Motor neuron (in vitro differentiated cells): ENCODE measurements around the gene LDLRAD4. TPM values are rescaled to one million over a fixed set of nuclear protein-coding genes. Genes with fewer than 3 reads are reported as not detected.

Source experiments
- ATAC-seq, 8 experiments: fragments of 200-7000 bp; cut with Tn5 transposase; replicated peaks in 6 of 8; 2 replicates each; pipeline ENCODE4 v1.8.0; 2021; ENCODE audit warnings: mild to moderate bottlenecking in 8 of 8, moderate library complexity in 8 of 8
- H3K27ac ChIP-seq, 2 donors: fragments of 250-450 bp; sonication (Bioruptor Pico); 2 replicates each; pipeline ENCODE4 v1.9.0; 2021; ENCODE audit warnings: antibody characterized with exemption in 2 of 2, mild to moderate bottlenecking in 2 of 2, moderate library complexity in 1 of 2
- H3K4me1 ChIP-seq, 2 donors: fragments of 250-450 bp; sonication (Bioruptor Pico); replicated peaks in 1 of 2; 2 replicates each; pipeline ENCODE4 v1.6.1; 2021; ENCODE audit warnings: antibody characterized with exemption in 2 of 2, mild to moderate bottlenecking in 2 of 2, moderate library complexity in 1 of 2
- H3K4me3 ChIP-seq, 5 donors: fragments of 250-450 bp; sonication (Bioruptor Pico); 2 replicates each; pipeline ENCODE4 v1.9.0; 2021; ENCODE audit warnings: antibody characterized with exemption in 5 of 5, mild to moderate bottlenecking in 5 of 5, moderate library complexity in 4 of 5
- WGBS, 10 experiments: fragments of 450-650 bp; shearing (Covaris generic); methylation state at CpG; one replicate each; pipeline ENCODE4 v1.0.0; 2022; 5-methylcytosine and 5-hydroxymethylcytosine counted together
- in situ Hi-C, 9 experiments: fragments of 400-800 bp; cut with MboI; loops; one replicate each; pipeline ENCODE4 v1.15.0; 2021; ENCODE audit warnings: low sequenced_read_pairs in 9 of 9, low pct_unique_long_range_greater_than_20kb in 2 of 9; ENCODE audit not compliant: unreplicated experiment in 9 of 9
- total RNA-seq, 8 experiments: library from RNA; unstranded; fragments of 300-600 nt; gene quantifications; 2 replicates each; pipeline versions ENCODE4 v1.2.3 to v1.2.4, GENCODE V29; 2022

The LDLRAD4 gene
- total RNA-seq, 8 experiments from 2014 or later, result 0.25 to 39.8 (median 1.8) TPM

DNA sequence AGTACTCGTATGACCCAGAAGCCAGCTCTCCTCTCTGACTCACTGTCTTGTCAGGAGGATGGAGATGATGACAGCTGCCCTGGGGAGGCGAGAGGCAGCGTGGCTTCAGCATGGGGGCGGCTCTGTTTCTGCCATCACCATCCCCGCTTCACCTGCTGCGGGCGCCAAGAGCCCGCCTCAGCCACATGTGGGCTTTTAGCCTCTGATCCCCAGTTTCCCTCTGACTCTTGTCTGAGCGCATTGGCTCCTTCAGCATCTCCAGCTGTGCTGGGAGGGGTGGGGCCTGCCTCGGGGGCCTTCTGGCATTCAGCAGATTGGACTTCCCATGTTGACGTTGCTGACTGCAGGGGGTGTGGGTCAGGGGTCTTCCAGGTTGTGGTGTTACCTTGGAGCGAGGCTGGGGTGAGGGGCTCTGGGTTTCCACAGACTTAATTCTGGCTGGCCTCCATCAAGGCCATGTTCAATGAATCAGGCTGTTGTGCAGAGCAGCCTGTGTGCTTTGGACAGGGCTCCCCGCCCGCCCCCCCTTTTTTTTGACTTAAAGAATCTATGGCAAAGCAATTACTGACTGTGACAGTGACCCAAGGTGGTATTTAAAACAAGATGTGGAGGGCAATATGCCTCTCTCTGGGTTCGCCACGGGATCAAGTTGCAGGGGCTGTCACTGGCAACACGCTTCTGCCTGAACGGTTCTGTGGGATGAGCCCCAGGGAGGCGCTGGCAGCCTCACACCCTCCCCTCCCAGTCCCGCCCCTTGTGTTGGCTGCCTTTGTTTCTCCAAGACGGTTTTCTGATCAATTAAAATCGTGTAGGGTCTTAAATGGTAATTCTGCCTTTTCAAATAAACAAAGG, 228.3 kb downstream of the LDLRAD4 start:
- 0 to 40% (median 17%) methylated on average over 1 to 4 of the region's 22 CpGs; no CpG with 5 or more reads in 5 of the 10 experiments for WGBS, 10 experiments
- H3K27ac ChIP-seq, result peak overlapping the region; percentile 52 to 81
- in situ Hi-C loops, result no loop called here
- peaks cover 34 to 42% of the 10 kb centered on the region in 2 donors for H3K4me1 ChIP-seq
- peak; percentile 15 to 61 (median 42) for ATAC-seq
- H3K4me3 ChIP-seq, result no peak overlapping the region

DNA sequence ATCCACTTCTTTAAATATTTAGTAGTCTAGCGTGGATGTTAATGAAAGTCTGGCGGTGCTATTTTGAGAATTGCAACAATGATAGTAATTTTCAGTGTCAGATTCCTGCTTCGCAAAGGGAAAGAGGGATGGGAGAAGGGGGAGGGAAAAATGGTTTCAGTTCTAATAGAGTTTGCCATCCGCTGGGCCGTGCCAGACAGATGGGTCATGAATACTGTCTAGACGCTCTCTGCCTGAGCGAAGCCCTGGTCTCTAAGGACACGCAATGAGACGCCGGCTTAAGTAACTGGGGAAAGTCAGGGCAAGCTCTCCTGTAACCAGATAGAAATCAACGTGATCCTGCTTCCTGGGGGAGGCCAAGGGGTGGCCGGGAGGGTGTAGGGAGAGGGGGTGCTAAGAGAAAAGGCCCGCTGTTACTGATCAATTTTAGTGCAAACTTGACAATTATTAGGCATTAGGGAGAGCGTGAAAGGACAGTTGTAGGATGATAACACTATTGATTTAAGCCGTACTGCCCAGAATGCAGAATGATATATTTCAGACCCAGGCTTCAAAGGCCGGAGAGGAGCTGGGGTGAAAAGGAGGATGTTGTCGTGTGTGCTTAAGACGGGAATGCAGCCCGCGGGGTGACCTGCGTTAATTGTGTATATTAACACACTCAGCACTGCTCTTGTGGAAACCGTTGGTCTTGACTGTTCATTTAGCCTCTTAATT, 229.2 kb downstream of the LDLRAD4 start:
- Histone ChIP-seq H3K27ac (peak overlapping the region; percentile 52 to 81), H3K4me3 (peak overlapping the region in 3 of 5 donors; percentile 2 to 18 (median 5))
- peak; percentile 61 to 92 (median 84) for ATAC-seq

DNA sequence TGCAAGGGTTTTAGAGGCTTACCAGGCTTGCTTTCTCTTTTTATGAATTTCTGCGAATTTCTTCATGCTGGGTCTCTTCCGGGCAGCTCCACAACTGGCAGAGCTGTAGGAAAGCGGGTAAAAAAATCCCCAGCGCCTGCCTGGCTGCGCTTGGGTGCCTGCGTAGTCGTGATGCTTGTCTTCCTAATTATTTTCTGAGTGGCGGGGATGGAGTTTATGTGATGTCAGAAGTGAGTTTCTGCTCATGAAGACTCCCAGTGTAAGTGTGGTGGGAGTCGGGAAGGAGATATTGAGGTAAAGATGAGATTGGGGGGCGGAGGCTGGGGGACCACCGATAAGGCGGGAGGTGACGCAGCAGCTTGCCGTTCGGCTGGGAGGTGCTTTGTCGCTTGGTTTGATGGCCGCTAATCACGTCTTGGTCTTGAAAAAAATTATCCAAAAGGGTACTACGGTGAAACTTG, 229.8 kb downstream of the LDLRAD4 start:
- no peak overlapping the region for H3K4me3 ChIP-seq
- in situ Hi-C loops, result no loop called here
- ATAC-seq, result no peak
- H3K27ac ChIP-seq, result peak overlapping the region; percentile 40 to 52
- H3K4me1 ChIP-seq, result peaks cover 41 to 49% of the 10 kb centered on the region in 2 donors
- 68 to 100% (median 86%) methylated on average over 2 to 8 of the region's 19 CpGs; no CpG with 5 or more reads in 4 of the 10 experiments for WGBS, 10 experiments

More for the DNA sequence above, 229.2 kb downstream of the LDLRAD4 start:
- in situ Hi-C loops, result no loop called here
- H3K4me1 ChIP-seq, result peaks cover 37 to 43% of the 10 kb centered on the region in 2 donors
- 0 to 32% (median 11%) methylated on average over 1 to 17 of the region's 22 CpGs; no CpG with 5 or more reads in 1 of the 10 experiments for WGBS, 10 experiments

GRCh38 chr18:13449651-13450050, 231.1 kb downstream of the LDLRAD4 start:
- H3K4me1 ChIP-seq, result peaks cover 44 to 59% of the 10 kb centered on the region in 2 donors
- 58 to 100% (median 93%) methylated on average over 2 to 8 of the region's 9 CpGs; no CpG with 5 or more reads in 2 of the 10 experiments for WGBS, 10 experiments
- in situ Hi-C loops, result no loop called here
- no peak overlapping the region for H3K27ac ChIP-seq
- no peak for ATAC-seq
- no peak overlapping the region for H3K4me3 ChIP-seq

DNA sequence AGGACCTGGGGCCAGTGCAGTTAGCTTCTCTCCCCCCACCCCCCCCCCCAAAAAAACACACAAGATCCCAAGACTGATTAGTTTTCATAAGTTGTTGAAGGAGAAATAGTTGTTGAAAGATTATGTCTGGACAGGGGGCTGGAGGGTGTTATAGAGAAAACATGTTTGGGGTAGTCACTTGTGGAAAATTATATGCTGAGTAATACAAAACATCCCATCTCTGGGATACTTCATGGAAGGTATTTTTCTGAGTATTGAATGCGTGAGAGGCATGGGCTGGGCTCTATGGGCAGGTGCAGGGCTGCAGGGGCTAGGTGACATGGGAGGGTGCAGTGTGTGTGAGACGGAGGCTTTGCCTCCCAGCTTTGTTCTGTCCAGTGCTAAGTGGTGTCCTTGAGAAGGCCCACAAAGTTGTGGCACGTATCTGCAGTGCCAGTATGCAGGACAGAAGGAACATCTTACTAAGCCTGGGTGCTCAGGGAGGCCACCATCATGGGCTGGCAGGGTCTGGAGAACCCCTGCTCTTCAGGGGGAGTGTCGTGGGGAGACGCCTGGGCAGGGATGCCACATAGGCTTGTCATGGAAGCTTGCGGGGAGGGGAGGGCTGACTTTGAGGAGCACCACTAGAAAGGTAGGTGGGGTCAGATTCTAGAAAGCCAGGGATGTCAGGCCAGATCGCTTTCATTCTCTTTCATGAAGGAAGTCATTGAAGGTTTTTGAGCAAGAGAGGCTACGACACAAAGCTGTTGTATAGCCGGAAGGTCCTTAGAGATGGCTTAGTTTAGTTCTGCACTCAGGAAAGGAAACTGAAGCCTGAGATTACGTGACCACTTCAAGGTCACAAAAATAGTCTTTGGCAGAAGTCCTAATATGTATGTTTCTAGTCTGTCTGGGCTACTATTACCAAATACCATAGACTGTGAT, 232.0 kb downstream of the LDLRAD4 start:
- Histone ChIP-seq H3K4me1 (peaks cover 37 to 52% of the 10 kb centered on the region in 2 donors), H3K27ac (no peak overlapping the region), H3K4me3 (no peak overlapping the region)
- WGBS, 10 experiments, result 64 to 100% (median 85%) methylated on average over 1 to 3 of the region's 10 CpGs; no CpG with 5 or more reads in 4 of the 10 experiments
- in situ Hi-C loops, result no loop called here
- no peak for ATAC-seq

GRCh38 chr18:13451213-13451540, 232.6 kb downstream of the LDLRAD4 start:
- H3K27ac ChIP-seq, result no peak overlapping the region
- 83 to 100% (median 89%) methylated on average over 1 to 3 of the region's 3 CpGs; no CpG with 5 or more reads in 4 of the 10 experiments for WGBS, 10 experiments
- in situ Hi-C loops, result no loop called here
- no peak for ATAC-seq
- peaks cover 33 to 46% of the 10 kb centered on the region in 2 donors for H3K4me1 ChIP-seq
- H3K4me3 ChIP-seq, result no peak overlapping the region

- WGBS, 10 experiments, result 53 to 100% (median 81%) methylated on average over 1 to 8 of the region's 14 CpGs; no CpG with 5 or more reads in 2 of the 10 experiments
- no peak overlapping the region for H3K4me3 ChIP-seq
- ATAC-seq, result peak in 2 of 8 experiments; percentile 7 to 14
- H3K4me1 ChIP-seq, result peaks cover 26 to 40% of the 10 kb centered on the region in 2 donors
- in situ Hi-C loops, result no loop called here
- no peak overlapping the region for H3K27ac ChIP-seq
Measured at GRCh38 chr18:13451661-13452387, 233.3 kb downstream of the LDLRAD4 start.

DNA sequence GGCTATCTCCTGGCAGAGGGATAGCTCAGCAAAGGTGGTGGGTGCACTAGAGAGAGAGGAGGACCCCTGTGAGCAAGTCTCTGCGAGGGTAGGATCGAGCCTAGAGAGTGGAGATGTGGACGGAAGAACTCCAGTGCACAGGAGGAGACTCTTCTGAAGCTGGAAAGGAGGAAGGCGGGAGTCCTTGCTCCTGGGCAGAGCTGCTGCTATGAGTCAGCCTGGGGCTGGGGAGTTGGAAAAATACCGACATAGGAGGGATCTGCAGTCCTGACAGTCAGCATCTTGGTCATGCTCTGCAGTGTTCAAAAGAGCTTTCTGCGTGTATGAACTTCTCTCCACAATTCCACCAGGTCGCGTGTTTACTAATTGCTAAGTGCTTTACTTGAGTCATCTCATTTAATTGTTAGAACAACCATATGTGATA, 233.8 kb downstream of the LDLRAD4 start:
- in situ Hi-C loops, result no loop called here
- ATAC-seq, result peak; percentile 35 to 93 (median 49)
- WGBS, 10 experiments, result 11 to 100% (median 50%) methylated on average over 1 to 6 of the region's 8 CpGs; no CpG with 5 or more reads in 3 of the 10 experiments
- H3K4me3 ChIP-seq, result no peak overlapping the region
- no peak overlapping the region for H3K27ac ChIP-seq
- H3K4me1 ChIP-seq, result peaks cover 21 to 34% of the 10 kb centered on the region in 2 donors

DNA sequence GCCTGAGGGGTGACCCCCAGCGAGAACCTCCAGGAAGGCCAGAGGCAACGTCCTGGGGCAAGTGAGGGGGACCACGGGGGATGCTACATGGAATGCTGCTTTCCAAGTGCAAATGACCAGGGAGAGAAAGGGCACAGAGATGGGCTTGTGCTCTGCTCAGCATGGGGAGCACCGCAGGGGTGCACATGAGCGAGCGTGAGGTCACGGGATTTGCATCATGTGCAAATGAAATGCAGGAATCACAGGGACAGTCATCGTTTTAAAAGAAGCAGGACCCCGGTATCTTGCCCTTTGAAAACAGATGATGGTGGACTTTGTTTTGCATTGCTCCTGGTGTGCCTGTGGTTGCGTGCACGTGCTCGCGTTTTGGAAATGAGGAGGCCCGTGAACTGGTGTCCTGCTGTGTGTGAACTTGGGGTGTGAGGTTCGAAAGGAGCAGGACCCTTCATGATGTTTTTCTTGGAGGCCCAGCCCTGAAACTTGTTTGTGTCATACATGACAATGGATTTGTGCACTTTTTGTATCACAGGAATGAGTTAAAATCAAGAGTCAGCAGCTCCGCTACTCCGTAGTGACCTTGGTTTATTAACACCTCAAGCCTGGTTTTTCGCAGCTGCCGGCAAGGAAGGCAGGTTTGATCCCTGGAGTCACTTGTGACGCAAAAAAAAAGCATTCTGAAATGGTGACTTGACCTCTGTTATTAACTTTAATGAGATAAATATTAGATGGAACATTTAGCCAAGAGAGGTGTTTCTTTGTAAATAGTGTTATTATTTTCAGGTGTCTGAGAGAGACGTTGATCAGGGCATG, 234.5 kb downstream of the LDLRAD4 start:
- ATAC-seq, result peak in 2 of 8 experiments; percentile 16 to 23
- WGBS, 10 experiments, result 28 to 67% (median 44%) methylated on average over 2 to 19 of the region's 21 CpGs
- Histone ChIP-seq H3K4me3 (no peak overlapping the region), H3K27ac (no peak overlapping the region), H3K4me1 (peaks cover 14 to 29% of the 10 kb centered on the region in 2 donors)
- in situ Hi-C loops, result no loop called here

- ATAC-seq, result peak in 5 of 8 experiments; percentile 12 to 59 (median 39)
Measured at GRCh38 chr18:13453714-13454113, 235.2 kb downstream of the LDLRAD4 start.

More at GRCh38 chr18:13453714-13454113, 235.2 kb downstream of the LDLRAD4 start:
- H3K27ac ChIP-seq, result no peak overlapping the region
- 22 to 95% (median 83%) methylated on average over 2 to 14 of the region's 18 CpGs; no CpG with 5 or more reads in 5 of the 10 experiments for WGBS, 10 experiments
- H3K4me3 ChIP-seq, result no peak overlapping the region
- H3K4me1 ChIP-seq, result peaks cover 10 to 23% of the 10 kb centered on the region in 2 donors
- in situ Hi-C loops, result no loop called here
